ENCODE measurements around the gene LAMA2. TPM values are rescaled to one million over a fixed set of nuclear protein-coding genes. Genes with fewer than 3 reads are reported as not detected.

Gene LAMA2
- total RNA-seq, 1 experiment from 2014 or later: 8.2 TPM

DNA sequence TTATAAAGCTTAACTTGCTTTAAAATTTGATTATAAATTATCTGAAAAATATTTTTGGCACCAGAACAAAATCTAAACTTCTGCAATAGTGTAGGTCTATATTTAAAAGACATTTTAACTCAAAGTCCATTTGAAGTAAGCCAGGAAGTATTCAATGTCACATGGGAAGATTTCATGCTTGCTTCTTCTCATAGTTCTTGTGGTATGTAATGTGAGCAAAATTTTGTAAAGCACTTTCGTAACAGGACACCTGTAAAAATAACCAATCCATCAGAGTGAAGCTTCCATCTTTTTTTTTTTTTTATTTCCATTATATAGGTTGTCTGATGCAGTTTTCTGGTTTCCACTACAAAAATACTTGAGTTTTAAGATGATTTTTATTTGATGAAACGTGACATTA is 386.1 kb downstream of the LAMA2 start:
- no peak overlapping the region for H3K4me2 ChIP-seq (ENCODE audit: low read length)
- no peak overlapping the region for H2AFZ ChIP-seq (ENCODE audit: low read depth, low read length, poor library complexity, severe bottlenecking)
- RAD21 ChIA-PET (ENCODE audit: low non-redundant PET in 1 of 2, low total read pairs in 2 of 2, uncharacterized antibody in 2 of 2, unreplicated experiment in 2 of 2): no interaction called here
- no peak for TF ChIP-seq YY1 (IDR thresholded peaks at IDR 0.05; ENCODE audit: extremely low read depth, insufficient replicate concordance, low read depth, low read length)
- no peak for TF ChIP-seq JUND (IDR thresholded peaks at IDR 0.05)
- TF ChIP-seq, protein P1, sequence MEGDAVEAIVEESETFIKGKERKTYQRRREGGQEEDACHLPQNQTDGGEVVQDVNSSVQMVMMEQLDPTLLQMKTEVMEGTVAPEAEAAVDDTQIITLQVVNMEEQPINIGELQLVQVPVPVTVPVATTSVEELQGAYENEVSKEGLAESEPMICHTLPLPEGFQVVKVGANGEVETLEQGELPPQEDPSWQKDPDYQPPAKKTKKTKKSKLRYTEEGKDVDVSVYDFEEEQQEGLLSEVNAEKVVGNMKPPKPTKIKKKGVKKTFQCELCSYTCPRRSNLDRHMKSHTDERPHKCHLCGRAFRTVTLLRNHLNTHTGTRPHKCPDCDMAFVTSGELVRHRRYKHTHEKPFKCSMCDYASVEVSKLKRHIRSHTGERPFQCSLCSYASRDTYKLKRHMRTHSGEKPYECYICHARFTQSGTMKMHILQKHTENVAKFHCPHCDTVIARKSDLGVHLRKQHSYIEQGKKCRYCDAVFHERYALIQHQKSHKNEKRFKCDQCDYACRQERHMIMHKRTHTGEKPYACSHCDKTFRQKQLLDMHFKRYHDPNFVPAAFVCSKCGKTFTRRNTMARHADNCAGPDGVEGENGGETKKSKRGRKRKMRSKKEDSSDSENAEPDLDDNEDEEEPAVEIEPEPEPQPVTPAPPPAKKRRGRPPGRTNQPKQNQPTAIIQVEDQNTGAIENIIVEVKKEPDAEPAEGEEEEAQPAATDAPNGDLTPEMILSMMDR (IDR thresholded peaks at IDR 0.05 in 2 of 3, conservative IDR thresholded peaks at IDR 0.05 in 1 of 3; ENCODE audit: borderline replicate concordance in 1 of 3, insufficient read depth in 1 of 3, low read depth in 2 of 3, low read length in 2 of 3): no peak
- TF ChIP-seq, protein P2, sequence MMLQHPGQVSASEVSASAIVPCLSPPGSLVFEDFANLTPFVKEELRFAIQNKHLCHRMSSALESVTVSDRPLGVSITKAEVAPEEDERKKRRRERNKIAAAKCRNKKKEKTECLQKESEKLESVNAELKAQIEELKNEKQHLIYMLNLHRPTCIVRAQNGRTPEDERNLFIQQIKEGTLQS (IDR thresholded peaks at IDR 0.05): no peak
- TF ChIP-seq SRF (IDR thresholded peaks at IDR 0.05; ENCODE audit: low read depth): no peak
- TF ChIP-seq SIN3A (IDR thresholded peaks at IDR 0.05; ENCODE audit: low read depth): no peak
- TF ChIP-seq ZFX (IDR thresholded peaks at IDR 0.05): no peak
- TF ChIP-seq RAD21 (IDR thresholded peaks at IDR 0.05; ENCODE audit: low read depth): no peak
- no peak for TF ChIP-seq EGR1 (IDR thresholded peaks at IDR 0.05; ENCODE audit: low read depth)
- TF ChIP-seq, protein P3, sequence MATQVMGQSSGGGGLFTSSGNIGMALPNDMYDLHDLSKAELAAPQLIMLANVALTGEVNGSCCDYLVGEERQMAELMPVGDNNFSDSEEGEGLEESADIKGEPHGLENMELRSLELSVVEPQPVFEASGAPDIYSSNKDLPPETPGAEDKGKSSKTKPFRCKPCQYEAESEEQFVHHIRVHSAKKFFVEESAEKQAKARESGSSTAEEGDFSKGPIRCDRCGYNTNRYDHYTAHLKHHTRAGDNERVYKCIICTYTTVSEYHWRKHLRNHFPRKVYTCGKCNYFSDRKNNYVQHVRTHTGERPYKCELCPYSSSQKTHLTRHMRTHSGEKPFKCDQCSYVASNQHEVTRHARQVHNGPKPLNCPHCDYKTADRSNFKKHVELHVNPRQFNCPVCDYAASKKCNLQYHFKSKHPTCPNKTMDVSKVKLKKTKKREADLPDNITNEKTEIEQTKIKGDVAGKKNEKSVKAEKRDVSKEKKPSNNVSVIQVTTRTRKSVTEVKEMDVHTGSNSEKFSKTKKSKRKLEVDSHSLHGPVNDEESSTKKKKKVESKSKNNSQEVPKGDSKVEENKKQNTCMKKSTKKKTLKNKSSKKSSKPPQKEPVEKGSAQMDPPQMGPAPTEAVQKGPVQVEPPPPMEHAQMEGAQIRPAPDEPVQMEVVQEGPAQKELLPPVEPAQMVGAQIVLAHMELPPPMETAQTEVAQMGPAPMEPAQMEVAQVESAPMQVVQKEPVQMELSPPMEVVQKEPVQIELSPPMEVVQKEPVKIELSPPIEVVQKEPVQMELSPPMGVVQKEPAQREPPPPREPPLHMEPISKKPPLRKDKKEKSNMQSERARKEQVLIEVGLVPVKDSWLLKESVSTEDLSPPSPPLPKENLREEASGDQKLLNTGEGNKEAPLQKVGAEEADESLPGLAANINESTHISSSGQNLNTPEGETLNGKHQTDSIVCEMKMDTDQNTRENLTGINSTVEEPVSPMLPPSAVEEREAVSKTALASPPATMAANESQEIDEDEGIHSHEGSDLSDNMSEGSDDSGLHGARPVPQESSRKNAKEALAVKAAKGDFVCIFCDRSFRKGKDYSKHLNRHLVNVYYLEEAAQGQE (IDR thresholded peaks at IDR 0.05; ENCODE audit: low read depth): no peak
- no peak for TF ChIP-seq TCF7L2 (IDR thresholded peaks at IDR 0.05; ENCODE audit: borderline replicate concordance, extremely low read depth, insufficient read depth, insufficient read length)
- no peak for TF ChIP-seq ELF1 (IDR thresholded peaks at IDR 0.05; ENCODE audit: borderline replicate concordance, low read depth)
- TF ChIP-seq SP1 (IDR thresholded peaks at IDR 0.05; ENCODE audit: low read depth): no peak
- no peak for TF ChIP-seq POLR2A (IDR thresholded peaks at IDR 0.05; ENCODE audit: borderline replicate concordance, extremely low read depth, insufficient read depth, insufficient read length)
- no peak for TF ChIP-seq POLR2AphosphoS5 (IDR thresholded peaks at IDR 0.05; ENCODE audit: low read depth, low read length)
- TF ChIP-seq, protein P4, sequence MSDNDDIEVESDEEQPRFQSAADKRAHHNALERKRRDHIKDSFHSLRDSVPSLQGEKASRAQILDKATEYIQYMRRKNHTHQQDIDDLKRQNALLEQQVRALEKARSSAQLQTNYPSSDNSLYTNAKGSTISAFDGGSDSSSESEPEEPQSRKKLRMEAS (IDR thresholded peaks at IDR 0.05): no peak
- no peak for TF ChIP-seq ZNF274 (IDR thresholded peaks at IDR 0.05; ENCODE audit: low read depth, low read length)
- no peak for TF ChIP-seq FOSL1 (IDR thresholded peaks at IDR 0.05; ENCODE audit: low read depth)
- CTCF ChIA-PET: interaction anchor here (1.8 kb wide), 1 partner anchor 8 kb away, joined by 4 read pairs; no protein-coding TSS in a partner anchor
- H3K9me2 ChIP-seq (ENCODE audit: insufficient read depth): no peaks in the 10 kb centered on the region
- no peak overlapping the region for H3K9ac ChIP-seq (ENCODE audit: low read length)
- no peak overlapping the region for H3K27ac ChIP-seq (ENCODE audit: low read depth, low read length)
- H4K20me1 ChIP-seq (ENCODE audit: insufficient read depth): no peaks in the 10 kb centered on the region
- no peak overlapping the region for H3K4me3 ChIP-seq (replicated peaks in 1 of 2; ENCODE audit: low read depth in 1 of 2, low read length in 2 of 2)
- no peaks in the 10 kb centered on the region for H3K36me3 ChIP-seq (ENCODE audit: control insufficient read depth in 1 of 2, insufficient read depth in 2 of 2, low read length in 2 of 2)
- H3K4me1 ChIP-seq (ENCODE audit: control insufficient read depth in 1 of 2, insufficient read depth in 2 of 2, low read length in 2 of 2): no peaks in the 10 kb centered on the region
- ATAC-seq: no peak
- BruUV-seq (replicated peaks): no TSS peak
- no peaks in the 10 kb centered on the region for H3K9me3 ChIP-seq (ENCODE audit: control insufficient read depth in 1 of 2, insufficient read depth in 1 of 2, low read depth in 1 of 2, low read length in 2 of 2)
- POLR2A ChIA-PET: no interaction called here
- DNase-seq (ENCODE audit: low read depth, low spot score): no peak
- intact Hi-C loops (cut with micrococcal nuclease): no loop called here
- no peaks in the 10 kb centered on the region for H3K79me2 ChIP-seq (ENCODE audit: insufficient read depth, low read length)
- no peaks in the 10 kb centered on the region for H3K27me3 ChIP-seq (ENCODE audit: insufficient read depth, low read length)
